ENCODE data around the gene NUP214. TPM values are rescaled to one million over a fixed set of nuclear protein-coding genes. Genes with fewer than 3 reads are reported as not detected.

NUP214 gene
- total RNA-seq, 1 donor from 2014 or later: 62.2 TPM

GRCh38 chr9:131217331-131218031 lies 92.1 kb downstream of the NUP214 start:
- Mint-ChIP-seq H3K9me3 (ENCODE audit: low read depth) (peaks cover under 1% of the 10 kb centered on the region), H3K27ac (no peak overlapping the region), H3K36me3 (ENCODE audit: insufficient read depth) (peaks cover 14% of the 10 kb centered on the region), H3K4me3 (ENCODE audit: low read depth) (no peak overlapping the region), H3K4me1 (ENCODE audit: low read depth) (no peaks in the 10 kb centered on the region), H3K27me3 (no peaks in the 10 kb centered on the region)
- TF ChIP-seq CTCF (IDR thresholded peaks at IDR 0.05; ENCODE audit: unreplicated experiment): no peak
- no peak for DNase-seq (ENCODE audit: low spot score, unreplicated experiment)

GRCh38 chr9:131218370-131218769 lies 93.0 kb downstream of the NUP214 start:
- Mint-ChIP-seq H3K36me3 (ENCODE audit: insufficient read depth) (peaks cover 12% of the 10 kb centered on the region), H3K27ac (no peak overlapping the region)

GRCh38 chr9:131220485-131220884 lies 95.1 kb downstream of the NUP214 start:
- no peaks in the 10 kb centered on the region for H3K9me3 Mint-ChIP-seq (ENCODE audit: low read depth)
- H3K4me1 Mint-ChIP-seq (ENCODE audit: low read depth): no peaks in the 10 kb centered on the region
- H3K27me3 Mint-ChIP-seq: no peaks in the 10 kb centered on the region
- no peak overlapping the region for H3K27ac Mint-ChIP-seq
- peaks cover 9% of the 10 kb centered on the region for H3K36me3 Mint-ChIP-seq (ENCODE audit: insufficient read depth)
- no peak overlapping the region for H3K4me3 Mint-ChIP-seq (ENCODE audit: low read depth)
- no peak for DNase-seq (ENCODE audit: low spot score, unreplicated experiment)
- TF ChIP-seq CTCF (IDR thresholded peaks at IDR 0.05; ENCODE audit: unreplicated experiment): no peak

More at GRCh38 chr9:131218370-131218769, 93.0 kb downstream of the NUP214 start:
- Mint-ChIP-seq H3K4me1 (ENCODE audit: low read depth) (no peaks in the 10 kb centered on the region), H3K27me3 (no peaks in the 10 kb centered on the region), H3K9me3 (ENCODE audit: low read depth) (no peaks in the 10 kb centered on the region), H3K4me3 (ENCODE audit: low read depth) (no peak overlapping the region)
- no peak for DNase-seq (ENCODE audit: low spot score, unreplicated experiment)
- no peak for TF ChIP-seq CTCF (IDR thresholded peaks at IDR 0.05; ENCODE audit: unreplicated experiment)

- Mint-ChIP-seq H3K9me3 (ENCODE audit: low read depth) (no peaks in the 10 kb centered on the region), H3K27me3 (no peaks in the 10 kb centered on the region), H3K4me3 (ENCODE audit: low read depth) (no peak overlapping the region), H3K4me1 (ENCODE audit: low read depth) (no peaks in the 10 kb centered on the region), H3K36me3 (ENCODE audit: insufficient read depth) (peaks cover 6% of the 10 kb centered on the region), H3K27ac (no peak overlapping the region)
- TF ChIP-seq CTCF (IDR thresholded peaks at IDR 0.05; ENCODE audit: unreplicated experiment): no peak
- DNase-seq (ENCODE audit: low spot score, unreplicated experiment): no peak
Observed at GRCh38 chr9:131222460-131222859, 97.1 kb downstream of the NUP214 start.

- Mint-ChIP-seq H3K4me3 (ENCODE audit: low read depth) (no peak overlapping the region), H3K4me1 (ENCODE audit: low read depth) (peaks cover 6% of the 10 kb centered on the region), H3K36me3 (ENCODE audit: insufficient read depth) (peaks cover 11% of the 10 kb centered on the region), H3K27me3 (no peaks in the 10 kb centered on the region), H3K27ac (no peak overlapping the region), H3K9me3 (ENCODE audit: low read depth) (no peaks in the 10 kb centered on the region)
- TF ChIP-seq CTCF (IDR thresholded peaks at IDR 0.05; ENCODE audit: unreplicated experiment): no peak
- no peak for DNase-seq (ENCODE audit: low spot score, unreplicated experiment)
Observed at GRCh38 chr9:131226226-131226625, 100.8 kb downstream of the NUP214 start.

All from progenitor cell of endocrine pancreas (in vitro differentiated cells).